H1 (cell line): ENCODE data around the gene MYBPC1. TPM values are rescaled to one million over a fixed set of nuclear protein-coding genes. Genes with fewer than 3 reads are reported as not detected.

Source experiments
- CTCF ChIA-PET: fragments of 300-600 bp; sonication (Branson Sonifier 250); formaldehyde crosslinking; loops from one replicate; lab custom pipeline; 2021; ENCODE audit not compliant: partially characterized antibody; lab: Charles Lee
- POLR2A ChIA-PET: fragments of 300-600 bp; sonication (Branson Sonifier 250); formaldehyde crosslinking; loops from one replicate; lab custom pipeline; 2021; ENCODE audit warnings: inconsistent platforms; ENCODE audit not compliant: partially characterized antibody; lab: Charles Lee
- DNase-seq, 2 experiments: peaks; one replicate each; pipeline versions ENCODE4 v3.0.0 to v3.0.0-alpha.2; 2010 to 2022; ENCODE audit warnings: low spot score in 2 of 2, low read depth in 1 of 2, mixed read lengths in 1 of 2
- FAIRE-seq: peaks from 2 replicates; lab custom pipeline; 2011; peaks lifted over from hg19 to GRCh38; lab: Jason Lieb, UNC
- H2AFZ ChIP-seq: 2 replicates; pipeline ENCODE4 v1.8.1; 2012; ENCODE audit warnings: low read length, inconsistent platforms
- H2AK5ac ChIP-seq: 2 replicates; pipeline ENCODE4 v1.6.1; 2013; ENCODE audit warnings: low read depth, low read length
- H2BK120ac ChIP-seq: replicated peaks from 2 replicates; pipeline ENCODE3; 2013; ENCODE audit warnings: low read depth, low read length, inconsistent platforms
- H2BK12ac ChIP-seq: 2 replicates; pipeline ENCODE4 v1.6.1; 2013; ENCODE audit warnings: low read depth, low read length
- H2BK15ac ChIP-seq: 2 replicates; pipeline ENCODE4 v1.6.1; 2013; ENCODE audit warnings: low read length
- H2BK20ac ChIP-seq: 2 replicates; pipeline ENCODE4 v1.6.1; 2013; ENCODE audit warnings: low read length
- H2BK5ac ChIP-seq: 2 replicates; pipeline ENCODE4 v1.6.1; 2013; ENCODE audit warnings: low read depth, low read length
- H3K14ac ChIP-seq: 2 replicates; pipeline ENCODE4 v1.6.1; 2013; ENCODE audit warnings: inconsistent platforms; ENCODE audit not compliant: insufficient read length
- H3K18ac ChIP-seq: 2 replicates; pipeline ENCODE4 v1.6.1; 2013; ENCODE audit warnings: low read length; ENCODE audit errors: extremely low read depth
- H3K23ac ChIP-seq: 2 replicates; pipeline ENCODE4 v1.6.1; 2013; ENCODE audit warnings: inconsistent platforms; ENCODE audit not compliant: insufficient read length
- H3K23me2 ChIP-seq: 2 replicates; pipeline ENCODE4 v1.6.1; 2013; ENCODE audit warnings: low read depth, low read length
- H3K27ac ChIP-seq: 2 replicates; pipeline ENCODE4 v1.6.1; 2011; ENCODE audit warnings: low read depth, low read length, inconsistent platforms
- H3K27me3 ChIP-seq, 4 experiments: replicated peaks in 1 of 4; 1 replicate in 1 of 4; 2 replicates in 3 of 4; pipeline versions ENCODE4 v1.6.1 to v1.8.1; 2011 to 2013; ENCODE audit warnings: low read length in 3 of 4, mild to moderate bottlenecking in 3 of 4, inconsistent platforms in 2 of 4, mixed read lengths in 2 of 4, moderate library complexity in 1 of 4; ENCODE audit not compliant: control insufficient read depth in 3 of 4, insufficient read depth in 3 of 4; ENCODE audit errors: extremely low read depth in 1 of 4
- H3K36me3 ChIP-seq, 4 experiments: 2 replicates each; pipeline versions ENCODE4 v1.6.1 to v1.8.1; 2011 to 2013; ENCODE audit warnings: mild to moderate bottlenecking in 4 of 4, low read length in 3 of 4, moderate library complexity in 2 of 4, control low read depth in 1 of 4, inconsistent platforms in 1 of 4; ENCODE audit not compliant: insufficient read depth in 4 of 4, control insufficient read depth in 2 of 4
- H3K4ac ChIP-seq: replicated peaks from 2 replicates; pipeline ENCODE3; 2013; ENCODE audit warnings: low read length, low read depth, mixed read lengths, inconsistent platforms; ENCODE audit not compliant: insufficient read length
- H3K4me1 ChIP-seq, 4 experiments: replicated peaks in 1 of 4; 1 replicate in 1 of 4; 2 replicates in 3 of 4; pipeline versions ENCODE4 v1.6.1 to v1.8.1; 2011 to 2013; ENCODE audit warnings: low read length in 3 of 4, inconsistent platforms in 2 of 4, mixed read lengths in 1 of 4; ENCODE audit not compliant: insufficient read depth in 4 of 4, control insufficient read depth in 3 of 4
- H3K4me2 ChIP-seq, 2 experiments: 2 replicates each; pipeline versions ENCODE4 v1.6.1 to v1.8.1; 2011 to 2013; ENCODE audit warnings: low read depth in 2 of 2, low read length in 2 of 2, control low read depth in 1 of 2, inconsistent platforms in 1 of 2, mild to moderate bottlenecking in 1 of 2; ENCODE audit not compliant: insufficient read depth in 1 of 2
- H3K4me3 ChIP-seq, 4 experiments: fragments of 200-600, 300-600 bp in 1 of 4; sonication (generic), shearing (Covaris generic), sonication (Bioruptor Twin) in 1 of 4; 2 replicates each; pipeline versions ENCODE4 v1.5.1 to v1.8.1; 2011 to 2016; ENCODE audit warnings: low read length in 4 of 4, low read depth in 3 of 4, control low read depth in 2 of 4, inconsistent platforms in 2 of 4, mild to moderate bottlenecking in 2 of 4, mixed read lengths in 1 of 4, moderate library complexity in 1 of 4; ENCODE audit not compliant: insufficient read depth in 2 of 4; ENCODE audit errors: extremely low read depth in 1 of 4
- H3K56ac ChIP-seq: replicated peaks from 2 replicates; pipeline ENCODE3; 2013; ENCODE audit warnings: low read depth, mild to moderate bottlenecking, mixed read lengths, low read length, inconsistent platforms; ENCODE audit not compliant: insufficient read length
- H3K79me1 ChIP-seq: 2 replicates; pipeline ENCODE4 v1.6.1; 2013; ENCODE audit warnings: low read depth, low read length, control low read depth
- H3K79me2 ChIP-seq, 2 experiments: 2 replicates each; pipeline versions ENCODE4 v1.6.1 to v1.8.1; 2012 to 2013; ENCODE audit warnings: low read length in 2 of 2, mild to moderate bottlenecking in 2 of 2, inconsistent platforms in 1 of 2; ENCODE audit not compliant: insufficient read depth in 2 of 2, control insufficient read depth in 1 of 2
- H3K9ac ChIP-seq, 4 experiments: replicated peaks in 1 of 4; 1 replicate in 1 of 4; 2 replicates in 3 of 4; pipeline versions ENCODE4 v1.6.1 to v1.8.1; 2011 to 2013; ENCODE audit warnings: low read depth in 3 of 4, low read length in 3 of 4, control low read depth in 2 of 4, mild to moderate bottlenecking in 2 of 4, moderate library complexity in 2 of 4, inconsistent platforms in 1 of 4; ENCODE audit errors: extremely low read depth in 1 of 4
- H3K9me3 ChIP-seq, 2 experiments: 2 replicates each; pipeline versions ENCODE4 v1.6.1 to v1.8.1; 2012 to 2013; ENCODE audit warnings: mild to moderate bottlenecking in 2 of 2, moderate library complexity in 2 of 2, control low read depth in 1 of 2, inconsistent platforms in 1 of 2, low read depth in 1 of 2, low read length in 1 of 2, mixed read lengths in 1 of 2; ENCODE audit not compliant: insufficient read depth in 2 of 2
- H4K20me1 ChIP-seq, 2 experiments: replicated peaks in 1 of 2; 2 replicates each; pipeline versions ENCODE3 to v1.8.1; 2011 to 2013; ENCODE audit warnings: inconsistent platforms in 2 of 2, low read length in 2 of 2, mild to moderate bottlenecking in 1 of 2; ENCODE audit not compliant: insufficient read depth in 2 of 2, control insufficient read depth in 1 of 2
- H4K5ac ChIP-seq: 2 replicates; pipeline ENCODE4 v1.6.1; 2013; ENCODE audit warnings: low read length, low read depth, mixed read lengths, inconsistent platforms; ENCODE audit not compliant: insufficient read length
- H4K8ac ChIP-seq: 2 replicates; pipeline ENCODE4 v1.8.0; 2013; ENCODE audit warnings: mild to moderate bottlenecking, moderate library complexity, low read length, inconsistent platforms; ENCODE audit not compliant: insufficient read depth; ENCODE audit errors: extremely low read depth
- H4K91ac ChIP-seq: replicated peaks from 2 replicates; pipeline ENCODE3; 2013; ENCODE audit warnings: low read length, mixed read lengths, inconsistent platforms; ENCODE audit not compliant: insufficient read length
- BACH1 ChIP-seq: IDR thresholded peaks from 2 replicates; pipeline ENCODE4 v1.6.1; 2012; ENCODE audit warnings: low read length, improper control_type of control experiment
- HDAC2 ChIP-seq, 2 experiments: fragments of 300-600 bp in 1 of 2; sonication (generic) in 1 of 2; IDR thresholded peaks; 2 replicates each; pipeline ENCODE4 v1.6.1; 2011 to 2012; ENCODE audit warnings: low read depth in 2 of 2, low read length in 2 of 2, mild to moderate bottlenecking in 2 of 2, moderate library complexity in 2 of 2, borderline replicate concordance in 1 of 2, inconsistent platforms in 1 of 2
- JUND ChIP-seq: IDR thresholded peaks from 2 replicates; pipeline ENCODE4 v1.6.1; 2011; ENCODE audit warnings: mild to moderate bottlenecking, improper control_type of control experiment, low read length
- SIX5 ChIP-seq: IDR thresholded peaks from 2 replicates; pipeline ENCODE4 v1.6.1; 2011; ENCODE audit warnings: mild to moderate bottlenecking, low read depth, low read length
- TBP ChIP-seq: IDR thresholded peaks from 2 replicates; pipeline ENCODE4 v1.6.1; 2011; ENCODE audit warnings: low read depth, low read length, improper control_type of control experiment
- YY1 ChIP-seq: IDR thresholded peaks from 2 replicates; pipeline ENCODE4 v1.6.1; 2011; ENCODE audit warnings: low read depth, mild to moderate bottlenecking, low read length
- WGBS, 2 experiments: shearing (Covaris generic) in 1 of 2; methylation state at CpG; one replicate each; pipeline versions ENCODE4 v1.1.6 to v1.1.7; 2013 to 2015; ENCODE audit warnings: low lambda C conversion rate in 2 of 2, mixed read lengths in 2 of 2, inconsistent platforms in 1 of 2, low coverage in 1 of 2, missing lambda C conversion rate in 1 of 2; ENCODE audit not compliant: insufficient replicate concordance in 2 of 2, insufficient coverage in 1 of 2, insufficient read length in 1 of 2; ENCODE audit errors: extremely low coverage in 1 of 2, missing lambda C conversion rate in 1 of 2; 5-methylcytosine and 5-hydroxymethylcytosine counted together
- polyA plus RNA-seq, 7 experiments: library from polyadenylated mRNA; depleted of rRNA in 3 of 7; stranded (reverse) in 5 of 7; unstranded in 2 of 7; fragments of >200 nt in 5 of 7; fragments of 200-250 nt in 2 of 7; gene quantifications; 1 replicate in 5 of 7; 2 replicates in 1 of 7; 4 replicates in 1 of 7; pipeline versions ENCODE4 v1.2.1 to v1.2.3, GENCODE V29; 2011 to 2013; ENCODE audit warnings: missing spikeins in 2 of 7, mixed read lengths in 2 of 7
- total RNA-seq: library from RNA; stranded (reverse); fragmentation: NEBNext Ultra II Directional; extraction: Animal tissue kit (Norgen Biotek cat#: 25700); gene quantifications from 2 replicates; pipeline ENCODE4 v1.2.1, GENCODE V29; 2021
- TF ChIP-seq, protein P1 (sequence below): IDR thresholded peaks from 2 replicates; pipeline ENCODE4 v1.6.1; 2011; ENCODE audit warnings: low read length, improper control_type of control experiment

The MYBPC1 gene
- total and polyA plus RNA-seq, 2 of the 8 experiments (the other 6 are each of a cell fraction or from before 2014, with no cell fraction given) = not detected

DNA sequence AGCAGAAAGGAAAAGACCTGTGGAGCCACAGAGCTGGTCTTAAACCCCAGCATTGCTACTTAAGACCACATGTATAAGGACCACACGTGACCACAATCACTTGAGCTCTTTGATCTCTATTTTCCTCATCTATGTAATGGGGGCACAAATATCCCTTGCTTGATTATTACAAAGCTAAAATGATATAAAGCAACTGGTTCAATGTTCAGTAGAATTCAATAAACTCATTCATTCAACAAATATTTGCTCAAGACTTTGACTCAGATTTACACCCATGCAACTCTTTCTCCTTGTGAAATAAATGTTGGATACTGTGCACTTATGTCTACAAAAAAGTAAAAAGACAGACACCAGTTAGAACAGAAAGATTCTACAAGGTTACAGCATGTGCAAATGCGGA, 80.8 kb downstream of the MYBPC1 start:
- no peaks in the 10 kb centered on the region for H3K4me1 ChIP-seq
- H2AFZ ChIP-seq = no peak overlapping the region
- TF ChIP-seq BACH1 (no peak), JUND (no peak), HDAC2 (IDR thresholded peaks at IDR 0.05; ENCODE audit: borderline replicate concordance in 1 of 2, low read depth in 2 of 2, low read length in 2 of 2) (no peak), TBP (no peak), YY1 (no peak), SIX5 (no peak)
- TF ChIP-seq, protein P1, sequence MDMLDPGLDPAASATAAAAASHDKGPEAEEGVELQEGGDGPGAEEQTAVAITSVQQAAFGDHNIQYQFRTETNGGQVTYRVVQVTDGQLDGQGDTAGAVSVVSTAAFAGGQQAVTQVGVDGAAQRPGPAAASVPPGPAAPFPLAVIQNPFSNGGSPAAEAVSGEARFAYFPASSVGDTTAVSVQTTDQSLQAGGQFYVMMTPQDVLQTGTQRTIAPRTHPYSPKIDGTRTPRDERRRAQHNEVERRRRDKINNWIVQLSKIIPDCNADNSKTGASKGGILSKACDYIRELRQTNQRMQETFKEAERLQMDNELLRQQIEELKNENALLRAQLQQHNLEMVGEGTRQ = no peak
- H3K56ac ChIP-seq = no peak overlapping the region
- no peak overlapping the region for H2AK5ac ChIP-seq
- no peak overlapping the region for H3K4me3 ChIP-seq
- no peak overlapping the region for H3K4me2 ChIP-seq
- H2BK5ac ChIP-seq = no peak overlapping the region
- POLR2A ChIA-PET = no interaction called here
- H3K79me2 ChIP-seq = no peaks in the 10 kb centered on the region
- CTCF ChIA-PET = interaction anchor here (1.0 to 1.1 kb wide), 3 partner anchors 13 to 24 kb away, joined by 3 to 5 read pairs (median 5); no protein-coding TSS in a partner anchor
- no peak overlapping the region for H2BK12ac ChIP-seq
- DNase-seq (no peak), FAIRE-seq (no peak)
- no peak overlapping the region for H2BK20ac ChIP-seq
- H3K23me2 ChIP-seq = no peaks in the 10 kb centered on the region; the same call in 1 of the 2 replicates
- no peak overlapping the region for H2BK15ac ChIP-seq
- no peak overlapping the region for H3K4ac ChIP-seq
- H2BK120ac ChIP-seq = no peak overlapping the region
- no peak overlapping the region for H3K23ac ChIP-seq
- no peak overlapping the region for H3K14ac ChIP-seq
- no peaks in the 10 kb centered on the region for H3K9me3 ChIP-seq
- H3K27ac ChIP-seq = no peak overlapping the region
- H4K5ac ChIP-seq = no peak overlapping the region
- 70% methylated on average over 2 of the region's 2 CpGs; no CpG with 5 or more reads in 1 of the 2 experiments for whole genome bisulfite sequencing, 2 experiments
- H3K79me1 ChIP-seq = no peaks in the 10 kb centered on the region
- no peaks in the 10 kb centered on the region for H4K20me1 ChIP-seq
- no peaks in the 10 kb centered on the region for H3K36me3 ChIP-seq
- no peak overlapping the region for H4K91ac ChIP-seq
- no peak overlapping the region for H4K8ac ChIP-seq
- H3K27me3 ChIP-seq = no peaks in the 10 kb centered on the region
- no peak overlapping the region for H3K9ac ChIP-seq
- H3K18ac ChIP-seq = no peak overlapping the region
